HG02981 (cell line): ENCODE data around the gene NPAS3.

ENCODE experiments used
- ATAC-seq: cut with Tn5 transposase; IDR thresholded peaks from one replicate; pipeline ENCODE4 v1.9.1; 2021; ENCODE audit warnings: mild to moderate bottlenecking, moderate library complexity; ENCODE audit not compliant: unreplicated experiment

Gene NPAS3

DNA sequence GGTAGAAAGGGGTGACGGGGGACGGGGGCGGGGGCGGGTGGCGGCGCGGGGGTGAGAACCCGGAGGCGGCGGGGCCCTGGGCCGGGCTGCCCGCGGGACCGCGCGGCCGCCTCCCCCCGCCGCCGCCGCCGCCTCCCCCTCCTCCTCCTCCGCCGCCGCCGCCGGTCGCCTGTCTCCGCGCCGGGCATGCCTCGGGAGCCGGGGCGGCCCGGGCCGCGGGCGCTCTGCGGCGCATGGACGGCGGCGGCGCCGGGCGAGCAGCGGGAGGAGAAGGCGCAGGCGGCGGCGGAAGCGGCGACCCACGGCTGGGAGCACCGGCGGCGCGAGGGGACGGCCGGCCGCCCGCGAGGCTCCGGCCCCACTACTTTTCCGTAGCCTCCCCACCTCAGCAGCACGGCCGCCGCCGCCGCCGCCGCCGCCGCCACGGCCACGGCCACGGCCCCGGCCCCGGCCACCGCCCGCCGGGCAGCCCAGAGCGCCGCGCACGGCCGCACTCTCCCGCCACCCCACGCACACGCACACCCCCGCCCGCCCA, at the start of gene NPAS3:
Gene NPAS3, plus strand, starts transcription at position 161 of the 535 bp plus-strand sequence.
- ATAC-seq: no peak

- no peak for ATAC-seq
These were observed 41.5 kb upstream of the NPAS3 start for GRCh38 chr14:32896979-32897697.

DNA sequence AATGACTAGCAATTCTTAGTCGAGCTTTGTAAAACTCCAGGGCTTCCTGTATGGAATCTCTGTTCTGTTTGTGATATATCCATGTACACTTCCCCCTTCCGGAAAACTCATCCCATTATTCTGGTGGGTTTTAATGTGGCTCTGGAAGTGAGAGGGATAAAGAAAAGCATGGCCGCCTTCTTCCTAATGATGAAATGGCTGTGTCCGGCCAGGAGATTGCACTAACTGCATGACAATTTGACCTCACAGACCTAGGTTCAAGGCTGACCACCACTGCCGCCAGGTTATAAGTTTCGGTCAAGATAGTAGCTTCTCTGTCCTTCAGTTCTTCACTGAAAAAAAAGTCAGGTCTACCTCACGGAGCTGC, 41.0 kb upstream of the NPAS3 start:
- ATAC-seq: no peak

DNA sequence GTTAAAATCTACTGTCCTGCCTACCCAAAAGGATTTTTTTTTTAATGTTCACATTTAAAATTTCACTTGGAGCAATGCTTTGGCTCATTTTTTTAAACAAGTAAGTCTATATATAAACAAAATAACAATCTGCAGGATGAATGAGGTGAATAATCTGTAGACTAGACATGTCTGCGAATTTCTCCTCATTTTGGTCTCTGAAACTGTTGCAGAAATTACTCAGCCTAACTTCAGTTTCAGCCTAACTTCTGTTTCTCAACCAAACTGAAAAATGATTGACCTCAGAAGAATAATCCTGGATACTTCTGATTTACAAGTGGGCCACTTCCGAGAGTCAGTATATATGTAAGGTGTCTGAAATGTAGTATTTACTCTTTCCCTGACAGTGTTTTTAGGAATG, 39.8 kb upstream of the NPAS3 start:
- ATAC-seq: no peak

DNA sequence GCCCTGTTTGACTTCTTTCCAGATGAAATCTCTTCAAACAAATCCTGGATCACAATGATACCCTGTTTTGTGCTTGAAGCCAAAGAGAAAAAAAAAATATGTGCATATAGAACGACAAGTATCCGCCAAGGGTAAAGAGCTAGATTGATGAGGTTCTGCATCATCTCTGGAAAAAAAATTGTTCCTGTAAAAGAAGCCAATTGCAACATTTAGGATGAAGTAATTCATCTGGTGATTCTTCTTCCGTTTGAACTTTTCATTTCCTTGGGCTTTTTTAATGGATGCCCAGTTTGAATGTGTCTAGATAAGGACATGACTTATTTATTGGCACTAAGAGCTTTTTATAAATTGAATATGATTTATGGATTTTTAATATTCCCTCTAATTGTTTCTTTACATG, 38.1 kb upstream of the NPAS3 start:
- no peak for ATAC-seq

DNA sequence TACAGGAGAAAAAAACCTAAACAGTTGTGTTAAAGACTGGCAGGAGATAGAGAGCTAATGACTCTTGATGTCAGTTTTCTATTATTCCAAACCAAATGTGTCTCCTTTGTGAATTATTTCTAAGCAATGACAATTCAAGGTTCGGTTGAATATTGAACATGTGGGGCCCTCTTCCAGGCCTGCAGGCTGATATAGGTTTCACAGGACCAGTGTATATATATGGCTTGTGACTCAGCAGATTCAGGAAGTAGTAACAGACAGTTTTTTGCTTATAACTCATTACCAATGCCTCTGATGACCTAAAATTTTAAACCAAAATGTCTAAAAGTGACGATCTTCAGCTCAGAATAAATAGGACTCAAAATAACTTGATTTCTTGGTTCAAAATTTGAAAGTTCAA, 33.7 kb upstream of the NPAS3 start:
- no peak for ATAC-seq

DNA sequence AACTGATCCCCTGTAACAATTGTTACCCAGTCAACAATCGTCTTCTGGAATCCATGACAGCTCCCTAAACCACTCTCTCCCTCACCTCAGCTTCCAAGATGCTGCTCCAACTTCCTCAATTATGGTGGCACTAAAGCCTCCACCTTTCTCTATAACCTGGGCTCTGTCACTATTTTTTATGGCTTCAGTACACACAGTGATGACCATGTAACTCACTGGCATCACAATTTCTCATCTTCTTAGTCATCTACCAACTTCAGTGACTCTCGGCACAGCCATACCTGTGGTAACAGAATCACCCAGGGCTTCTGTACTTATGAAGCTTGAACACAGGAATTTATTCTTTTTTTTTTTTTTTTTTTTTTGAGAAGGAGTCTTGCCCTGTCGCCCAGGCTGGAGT, 32.0 kb upstream of the NPAS3 start:
- no peak for ATAC-seq

DNA sequence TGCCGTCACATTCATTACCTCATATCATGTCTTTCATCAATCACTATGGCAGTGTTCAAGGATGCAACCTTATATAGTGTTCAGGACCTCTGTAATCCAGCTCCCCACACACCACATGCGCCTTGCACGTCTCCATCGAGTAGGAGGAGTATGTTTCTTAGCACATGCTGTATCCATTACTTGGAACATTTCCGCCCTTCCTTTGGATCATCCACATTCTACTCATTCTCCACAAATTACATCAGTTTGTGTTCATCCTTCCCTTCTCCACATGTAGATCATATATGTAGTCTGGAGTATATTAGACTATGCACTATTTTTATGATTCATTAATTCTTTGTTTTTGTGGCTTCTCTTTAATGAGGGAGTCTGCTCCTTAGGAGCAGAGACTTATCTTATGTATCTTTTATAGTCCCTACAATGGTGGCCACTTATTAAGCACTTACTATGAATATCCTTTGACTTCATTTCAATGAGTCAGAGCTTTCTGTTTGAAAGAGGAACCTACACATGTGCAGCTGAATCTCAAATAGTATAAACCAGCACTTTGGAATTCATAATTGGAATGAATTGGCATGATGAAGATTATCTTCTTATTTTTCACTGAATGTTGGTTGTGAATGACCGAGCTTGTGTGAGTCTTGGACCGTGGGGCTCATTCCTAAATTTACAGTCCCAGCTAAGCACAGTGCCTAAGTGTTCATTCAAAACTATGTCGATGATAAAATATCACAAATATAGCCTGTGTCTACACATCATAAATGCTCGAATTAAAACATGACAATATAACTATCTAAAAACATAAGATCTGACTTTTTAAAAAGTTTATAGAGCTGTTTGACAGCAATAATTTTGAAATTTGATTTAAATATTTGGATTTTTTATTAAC, 30.2 kb upstream of the NPAS3 start:
- no peak for ATAC-seq

GRCh38 chr14:32913725-32914124, 25.0 kb upstream of the NPAS3 start:
- ATAC-seq: no peak

- no peak for ATAC-seq
These were observed 24.3 kb upstream of the NPAS3 start for GRCh38 chr14:32914391-32914790.

- no peak for ATAC-seq
These were observed 17.9 kb upstream of the NPAS3 start for GRCh38 chr14:32920696-32921276.

GRCh38 chr14:32925439-32925838, 13.2 kb upstream of the NPAS3 start:
- no peak for ATAC-seq

GRCh38 chr14:32932302-32932913, 6.3 kb upstream of the NPAS3 start:
- ATAC-seq: no peak

DNA sequence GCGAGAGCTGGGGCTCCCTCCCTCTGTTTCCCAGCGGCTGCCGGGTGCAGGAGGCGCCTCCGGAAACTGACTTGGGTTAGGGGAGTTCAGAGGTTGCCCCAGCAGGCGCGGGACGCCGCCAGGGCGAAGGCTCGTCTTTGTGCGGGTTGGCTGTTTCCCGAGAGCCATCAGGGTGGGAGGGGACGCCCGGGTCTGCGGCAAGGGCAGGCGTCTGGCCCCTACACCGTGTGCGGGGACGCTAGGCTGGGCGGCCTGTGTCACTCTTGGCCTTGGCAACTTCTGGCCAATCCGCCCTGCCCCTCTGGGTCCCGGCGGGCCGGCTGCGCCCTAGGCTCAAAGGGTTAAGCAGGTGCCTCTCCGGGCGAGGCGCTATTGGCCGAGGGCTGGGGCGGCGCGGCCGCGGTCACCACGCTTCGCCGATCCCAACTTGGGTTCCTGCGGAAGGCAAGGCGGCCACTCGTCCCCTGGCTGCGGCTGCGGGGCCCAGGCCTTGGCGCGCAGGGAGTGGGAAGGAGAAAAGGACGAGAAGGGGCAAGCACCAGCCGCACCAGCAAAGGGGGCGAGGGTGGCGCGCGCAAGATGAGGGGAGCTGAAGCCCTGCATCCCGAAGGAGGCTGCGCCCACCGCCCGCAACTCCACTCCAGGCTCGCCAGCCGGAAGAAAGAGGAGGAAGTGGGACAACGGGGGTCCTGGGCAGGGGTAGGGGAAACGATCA, 5.6 kb upstream of the NPAS3 start:
- no peak for ATAC-seq

- no peak for ATAC-seq
These were observed 5.0 kb upstream of the NPAS3 start for GRCh38 chr14:32933629-32934072.

DNA sequence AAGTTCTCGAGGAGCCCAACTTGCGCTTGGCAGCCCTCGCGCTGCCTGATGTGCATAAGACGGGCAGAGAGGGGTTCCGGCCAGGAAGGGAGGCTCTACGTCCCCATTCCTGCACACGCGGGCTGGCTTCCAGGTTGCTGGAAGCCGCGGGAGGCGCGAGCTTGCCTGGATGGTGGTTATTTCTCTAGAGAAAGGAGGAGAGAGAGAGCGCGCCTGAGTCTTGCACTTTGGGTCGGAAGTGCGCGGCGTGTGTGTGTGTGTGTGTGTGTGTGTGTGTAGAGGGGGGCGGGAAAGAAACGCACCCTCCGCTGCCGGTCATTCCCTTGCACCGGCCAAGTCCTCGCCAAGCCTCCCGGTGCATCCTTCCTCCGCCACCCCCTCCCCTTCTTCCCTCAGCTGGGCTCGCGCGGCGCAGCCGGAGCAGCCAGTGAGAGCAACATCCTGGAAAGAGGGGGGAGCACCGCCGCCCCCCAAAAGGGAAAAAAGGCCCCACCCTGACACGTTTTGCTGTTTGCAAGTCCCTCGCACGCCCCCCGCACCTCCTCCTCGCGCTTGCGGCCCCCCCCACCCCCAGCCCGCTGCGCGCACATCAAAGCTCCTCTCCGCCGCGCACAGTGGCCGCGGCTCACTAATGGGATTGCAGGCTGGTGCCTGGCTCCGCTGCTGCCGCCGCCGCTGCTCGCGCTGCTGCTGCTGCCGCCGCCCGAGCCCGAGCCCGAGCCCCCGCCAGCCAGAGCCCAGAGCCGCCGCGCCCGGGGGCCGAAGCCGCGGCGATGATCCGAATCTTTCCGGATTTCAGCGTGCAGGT, 4.4 kb upstream of the NPAS3 start:
- ATAC-seq: no peak

- ATAC-seq: no peak
These were observed 3.6 kb upstream of the NPAS3 start for GRCh38 chr14:32934881-32935633.

GRCh38 chr14:32939254-32940065, 781 bp downstream of the NPAS3 start:
- no peak for ATAC-seq
